Measurements from ENCODE around the gene DDX41. TPM values are rescaled to one million over a fixed set of nuclear protein-coding genes. Genes with fewer than 3 reads are reported as not detected.
A peak's percentile ranks its signal among the peaks of the same experiment; 100 is the strongest.

Gene DDX41
- total RNA-seq, 2 donors from 2014 or later = 40.9 to 45.5 TPM

DNA sequence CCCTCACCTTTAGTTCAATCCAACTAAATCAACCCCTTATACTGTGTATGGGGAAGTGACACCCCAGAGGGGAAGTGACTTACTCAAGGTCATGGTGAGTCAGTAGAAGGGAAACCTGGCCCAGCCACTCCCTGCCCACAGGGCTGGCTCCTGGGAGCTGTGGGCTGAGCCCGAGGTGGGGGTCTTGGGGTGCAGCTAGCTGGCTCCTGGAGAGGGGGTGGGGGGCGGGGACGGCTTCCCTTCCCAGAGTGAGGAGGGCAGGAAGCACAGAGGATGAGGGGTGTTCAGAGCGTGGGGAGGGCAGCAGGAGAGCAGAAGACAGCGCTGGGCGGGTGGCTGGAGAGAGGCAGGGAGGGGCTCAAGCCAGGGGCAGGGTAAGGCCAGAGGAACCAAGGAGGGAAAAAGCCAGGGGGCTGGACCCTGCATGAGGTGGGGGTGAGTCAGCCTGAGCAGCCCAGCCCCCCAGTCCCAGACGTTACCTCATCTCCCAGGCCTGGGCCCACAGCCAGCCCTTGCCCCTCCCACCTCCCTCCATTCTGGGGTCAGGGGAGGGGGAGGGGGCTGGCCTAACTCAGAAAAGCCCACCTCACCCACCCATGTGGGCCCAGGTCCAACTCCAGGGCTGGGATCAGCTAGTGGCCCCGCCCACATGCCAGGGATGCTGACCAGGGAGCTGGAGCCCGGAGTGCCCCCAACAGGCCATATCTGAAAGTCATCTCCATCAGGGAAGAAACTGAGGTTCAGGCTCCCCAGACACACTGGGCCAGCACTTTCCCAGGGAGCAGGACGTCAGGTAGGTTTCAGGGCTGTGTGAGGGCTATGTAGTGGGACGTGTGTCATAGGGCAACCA lies 22.2 kb downstream of the DDX41 start:
- no peaks in the 10 kb centered on the region for H3K9me3 ChIP-seq
- DNase-seq (ENCODE audit: low spot score) = peak; percentile 90
- H3K4me3 ChIP-seq = peak overlapping the region in 1 of 2 donors; percentile 26
- TF ChIP-seq CTCF (IDR thresholded peaks at IDR 0.05) = peak in 1 of 2 donors; percentile 23
- no peaks in the 10 kb centered on the region for H3K27me3 ChIP-seq
- peaks cover 0 to 71% of the 10 kb centered on the region in 2 donors for H3K4me1 ChIP-seq
- peaks cover 42% of the 10 kb centered on the region for H3K36me3 ChIP-seq
- H3K27ac ChIP-seq = peak overlapping the region; percentile 95 to 97

- H3K4me3 ChIP-seq = peak overlapping the region in 1 of 2 donors; percentile 26
- peaks cover 50% of the 10 kb centered on the region for H3K36me3 ChIP-seq
- H3K9me3 ChIP-seq = no peaks in the 10 kb centered on the region
- peak overlapping the region; percentile 95 to 97 for H3K27ac ChIP-seq
- H3K27me3 ChIP-seq = no peaks in the 10 kb centered on the region
- DNase-seq (ENCODE audit: low spot score) = no peak
- H3K4me1 ChIP-seq = peaks cover 0 to 71% of the 10 kb centered on the region in 2 donors
- TF ChIP-seq CTCF (IDR thresholded peaks at IDR 0.05) = no peak
Observed at GRCh38 chr5:177493795-177494345, 22.9 kb downstream of the DDX41 start.

- H3K9me3 ChIP-seq = no peaks in the 10 kb centered on the region
- peak overlapping the region; percentile 95 to 97 for H3K27ac ChIP-seq
- DNase-seq (ENCODE audit: low spot score) = no peak
- peaks cover 60% of the 10 kb centered on the region for H3K36me3 ChIP-seq
- H3K4me1 ChIP-seq = peaks cover 0 to 62% of the 10 kb centered on the region in 2 donors
- H3K27me3 ChIP-seq = no peaks in the 10 kb centered on the region
- no peak overlapping the region for H3K4me3 ChIP-seq
- no peak for TF ChIP-seq CTCF (IDR thresholded peaks at IDR 0.05)
Observed at GRCh38 chr5:177492841-177493240, 23.9 kb downstream of the DDX41 start.

DNA sequence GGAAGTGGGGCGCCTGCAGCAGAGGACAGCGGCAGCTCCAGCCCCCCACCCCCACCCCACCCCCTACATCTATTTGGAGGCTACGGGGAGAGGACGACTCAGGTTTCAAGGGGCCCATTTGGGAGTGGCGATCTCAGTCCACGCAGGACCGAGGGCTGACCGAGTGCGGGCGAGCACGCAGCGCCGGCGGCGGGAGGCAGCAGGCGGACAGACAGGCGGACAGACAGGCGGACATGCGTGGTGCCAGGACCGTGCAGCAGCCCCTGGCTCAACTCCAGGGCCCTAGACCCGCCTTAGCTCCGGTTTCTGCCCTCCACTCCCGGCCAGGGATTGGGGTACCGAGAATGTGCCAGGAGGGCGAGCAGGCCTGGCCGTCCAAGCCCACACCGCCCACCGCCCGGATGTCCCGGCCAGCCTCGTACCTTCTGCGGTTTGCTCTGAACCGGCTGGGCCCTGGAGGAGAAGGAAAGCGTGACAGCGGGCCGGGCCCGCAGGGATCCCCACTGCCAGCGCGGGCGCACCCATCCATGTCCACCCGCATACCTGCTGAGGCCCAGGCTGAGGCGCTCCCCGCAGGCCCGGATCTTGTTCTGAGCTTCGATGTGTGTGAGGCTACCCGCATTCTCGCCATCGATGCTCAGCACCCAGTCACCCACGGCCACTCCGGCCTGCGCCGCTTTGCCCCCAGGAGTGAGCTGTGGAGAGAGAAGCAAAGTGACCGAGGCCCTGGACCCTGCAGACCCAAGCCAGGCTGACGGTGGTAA lies 24.6 kb downstream of the DDX41 start:
- H3K36me3 ChIP-seq = peaks cover 67% of the 10 kb centered on the region

More for the DNA sequence above, 24.6 kb downstream of the DDX41 start:
- H3K27ac ChIP-seq = peak overlapping the region; percentile 95 to 97
- DNase-seq (ENCODE audit: low spot score) = no peak
- peaks cover 0 to 60% of the 10 kb centered on the region in 2 donors for H3K4me1 ChIP-seq
- no peak for TF ChIP-seq CTCF (IDR thresholded peaks at IDR 0.05)
- no peaks in the 10 kb centered on the region for H3K9me3 ChIP-seq
- no peak overlapping the region for H3K4me3 ChIP-seq
- H3K27me3 ChIP-seq = no peaks in the 10 kb centered on the region

All from right atrium auricular region (tissue), 2 donors.